ENCODE results near the gene AKAP9.

DNA sequence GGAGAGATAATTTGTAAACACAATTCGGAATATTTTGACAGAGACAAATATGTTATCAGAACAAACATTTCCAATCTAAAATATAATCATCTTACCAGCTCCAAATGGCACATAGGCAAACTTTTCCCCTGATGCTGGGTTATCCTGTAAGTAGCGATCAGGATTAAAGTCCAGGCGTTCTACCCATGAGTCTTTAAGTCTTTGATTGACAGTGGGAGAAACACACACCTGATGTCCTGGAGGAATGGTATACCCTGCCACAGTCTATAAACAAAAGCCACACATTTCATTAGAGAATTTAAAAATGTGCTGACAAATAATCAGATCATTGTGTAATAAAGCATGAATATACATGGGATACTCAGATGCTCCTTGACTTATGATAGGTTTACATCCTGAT lies 176.3 kb downstream of the AKAP9 start:
- TF ChIP-seq CTCF (IDR thresholded peaks at IDR 0.05) (no peak), POLR2A (IDR thresholded peaks at IDR 0.05) (no peak)
